Astrocyte (in vitro differentiated cells and primary cell): Measurements from ENCODE around the gene CMIP.

Source experiments
- CTCF ChIP-seq: IDR thresholded peaks from 2 replicates; pipeline ENCODE4 v1.5.1; 2011; ENCODE audit warnings: low read depth, mild to moderate bottlenecking, inconsistent platforms, low read length, moderate library complexity; ENCODE audit not compliant: insufficient read depth
- EZH2 ChIP-seq: IDR thresholded peaks from 2 replicates; pipeline ENCODE4 v1.6.1; 2012; ENCODE audit warnings: mild to moderate bottlenecking, low read length, inconsistent platforms; ENCODE audit not compliant: insufficient read depth

GRCh38 chr16:81645266-81645694 lies 200.7 kb downstream of the CMIP start:
- no peak for TF ChIP-seq CTCF
- TF ChIP-seq EZH2 = no peak
